Forelimb muscle (tissue), 1 donor: ENCODE data around the gene WRAP73. TPM values are rescaled to one million over a fixed set of nuclear protein-coding genes. Genes with fewer than 3 reads are reported as not detected.

ENCODE experiments used
- polyA plus RNA-seq: library from polyadenylated mRNA; unstranded; fragments of 120-200 nt; gene quantifications from one replicate; pipeline ENCODE4 v1.2.1, GENCODE V29; 2013; ENCODE audit not compliant: insufficient read length

Gene WRAP73
- polyA plus RNA-seq, 1 donor, result 10.4 TPM

Other genes starting within 250 kb of the WRAP73 start
- gene ARHGEF16, start 195.4 kb downstream of the WRAP73 start, polyA plus RNA-seq, result 0.80 TPM
- gene MEGF6, start 38.6 kb downstream of the WRAP73 start, polyA plus RNA-seq, result 10.2 TPM
- gene TPRG1L, start 25.1 kb downstream of the WRAP73 start, polyA plus RNA-seq, result 28.5 TPM
- gene TP73, start 2.4 kb upstream of the WRAP73 start, polyA plus RNA-seq, result 1.0 TPM
- 0.19 TPM for gene CCDC27, start 102.3 kb upstream of the WRAP73 start, polyA plus RNA-seq
- 3.1 TPM for gene SMIM1, start 122.6 kb upstream of the WRAP73 start, polyA plus RNA-seq
- gene LRRC47, start 146.4 kb upstream of the WRAP73 start, polyA plus RNA-seq, result 49.1 TPM
- 19.7 TPM for gene CEP104, start 207.1 kb upstream of the WRAP73 start, polyA plus RNA-seq
- 4.6 TPM for gene DFFB, start 207.4 kb upstream of the WRAP73 start, polyA plus RNA-seq